ENCODE results near the gene THOC2. TPM values are rescaled to one million over a fixed set of nuclear protein-coding genes. Genes with fewer than 3 reads are reported as not detected.

Gene THOC2
- total and polyA plus RNA-seq, 2 donors from 2014 or later: 18.8 to 66.6 TPM

- FAIRE-seq (no peak), DNase-seq (no peak)
- TF ChIP-seq CTCF (IDR thresholded peaks at IDR 0.05; ENCODE audit: borderline replicate concordance, extremely low read depth, insufficient read depth): no peak
- Histone ChIP-seq H3K36me3 (ENCODE audit: control insufficient read depth in 2 of 3, insufficient read depth in 3 of 3, low read length in 3 of 3) (no peaks in the 10 kb centered on the region), H3K27me3 (ENCODE audit: control insufficient read depth, insufficient read depth, low read length) (no peaks in the 10 kb centered on the region), H3K27ac (ENCODE audit: low read depth in 2 of 2, low read length in 2 of 2) (no peak overlapping the region), H3K4me1 (ENCODE audit: control insufficient read depth in 2 of 3, insufficient read depth in 2 of 3, low read depth in 1 of 3, low read length in 3 of 3) (no peaks in the 10 kb centered on the region), H3K9ac (ENCODE audit: low read length in 3 of 3) (no peak overlapping the region), H3K4me3 (ENCODE audit: low read length in 3 of 3) (no peak overlapping the region), H3K9me3 (ENCODE audit: control insufficient read depth in 2 of 3, insufficient read depth in 1 of 3, low read length in 3 of 3) (no peaks in the 10 kb centered on the region)
- intact Hi-C loops (cut with DNase I): no loop called here
Measured at GRCh38 chrX:123745511-123745910, 12.7 kb upstream of the THOC2 start.

GRCh38 chrX:123743312-123743711, 10.5 kb upstream of the THOC2 start:
- DNase-seq (no peak), FAIRE-seq (no peak)
- no peak for TF ChIP-seq CTCF (IDR thresholded peaks at IDR 0.05; ENCODE audit: borderline replicate concordance, extremely low read depth, insufficient read depth)
- no peak overlapping the region for H3K9ac ChIP-seq (ENCODE audit: low read length in 3 of 3)
- H3K36me3 ChIP-seq (ENCODE audit: control insufficient read depth in 2 of 3, insufficient read depth in 3 of 3, low read length in 3 of 3): no peaks in the 10 kb centered on the region
- no peak overlapping the region for H3K4me3 ChIP-seq (ENCODE audit: low read length in 3 of 3)
- intact Hi-C loops (cut with DNase I): no loop called here
- no peaks in the 10 kb centered on the region for H3K9me3 ChIP-seq (ENCODE audit: control insufficient read depth in 2 of 3, insufficient read depth in 1 of 3, low read length in 3 of 3)
- no peaks in the 10 kb centered on the region for H3K4me1 ChIP-seq (ENCODE audit: control insufficient read depth in 2 of 3, insufficient read depth in 2 of 3, low read depth in 1 of 3, low read length in 3 of 3)
- H3K27me3 ChIP-seq (ENCODE audit: control insufficient read depth, insufficient read depth, low read length): no peaks in the 10 kb centered on the region
- H3K27ac ChIP-seq (ENCODE audit: low read depth in 2 of 2, low read length in 2 of 2): no peak overlapping the region

GRCh38 chrX:123742440-123742839, 9.6 kb upstream of the THOC2 start:
- Histone ChIP-seq H3K27ac (ENCODE audit: low read depth in 2 of 2, low read length in 2 of 2) (no peak overlapping the region), H3K4me1 (ENCODE audit: control insufficient read depth in 2 of 3, insufficient read depth in 2 of 3, low read depth in 1 of 3, low read length in 3 of 3) (no peaks in the 10 kb centered on the region), H3K9ac (ENCODE audit: low read length in 3 of 3) (no peak overlapping the region), H3K36me3 (ENCODE audit: control insufficient read depth in 2 of 3, insufficient read depth in 3 of 3, low read length in 3 of 3) (no peaks in the 10 kb centered on the region), H3K4me3 (ENCODE audit: low read length in 3 of 3) (no peak overlapping the region), H3K9me3 (ENCODE audit: control insufficient read depth in 2 of 3, insufficient read depth in 1 of 3, low read length in 3 of 3) (no peaks in the 10 kb centered on the region), H3K27me3 (ENCODE audit: control insufficient read depth, insufficient read depth, low read length) (no peaks in the 10 kb centered on the region)
- FAIRE-seq (no peak), DNase-seq (no peak)
- no peak for TF ChIP-seq CTCF (IDR thresholded peaks at IDR 0.05; ENCODE audit: borderline replicate concordance, extremely low read depth, insufficient read depth)
- intact Hi-C loops (cut with DNase I): no loop called here

- H3K27ac ChIP-seq (ENCODE audit: low read depth in 2 of 2, low read length in 2 of 2): no peak overlapping the region
- FAIRE-seq (no peak), DNase-seq (no peak)
- intact Hi-C loops (cut with DNase I): no loop called here
- TF ChIP-seq CTCF (IDR thresholded peaks at IDR 0.05; ENCODE audit: borderline replicate concordance, extremely low read depth, insufficient read depth): no peak
- H3K4me3 ChIP-seq (ENCODE audit: low read length in 3 of 3): no peak overlapping the region
- no peaks in the 10 kb centered on the region for H3K9me3 ChIP-seq (ENCODE audit: control insufficient read depth in 2 of 3, insufficient read depth in 1 of 3, low read length in 3 of 3)
- H3K9ac ChIP-seq (ENCODE audit: low read length in 3 of 3): no peak overlapping the region
- no peaks in the 10 kb centered on the region for H3K27me3 ChIP-seq (ENCODE audit: control insufficient read depth, insufficient read depth, low read length)
- H3K36me3 ChIP-seq (ENCODE audit: control insufficient read depth in 2 of 3, insufficient read depth in 3 of 3, low read length in 3 of 3): no peaks in the 10 kb centered on the region
- no peaks in the 10 kb centered on the region for H3K4me1 ChIP-seq (ENCODE audit: control insufficient read depth in 2 of 3, insufficient read depth in 2 of 3, low read depth in 1 of 3, low read length in 3 of 3)
Measured at GRCh38 chrX:123740536-123740935, 7.7 kb upstream of the THOC2 start.
